Neural progenitor cell (in vitro differentiated cells): ENCODE measurements around the gene XPNPEP2. TPM values are rescaled to one million over a fixed set of nuclear protein-coding genes. Genes with fewer than 3 reads are reported as not detected.

Experiments used
- DNase-seq: peaks from one replicate; pipeline ENCODE4 v3.0.0-alpha.2; 2016; ENCODE audit warnings: low spot score
- H2AFZ ChIP-seq: fragments of 200-600 bp; sonication (generic); replicated peaks from 2 replicates; pipeline ENCODE4 v1.6.1; 2016; ENCODE audit warnings: antibody characterized with exemption
- H3F3A ChIP-seq: fragments of 200-600 bp; sonication (generic); 2 replicates; pipeline ENCODE4 v1.6.1; 2016; ENCODE audit warnings: antibody characterized with exemption, low read depth
- H3K27ac ChIP-seq: fragments of 200-600 bp; sonication (generic); 2 replicates; pipeline ENCODE4 v1.5.1; 2016; ENCODE audit warnings: mild to moderate bottlenecking
- H3K27me3 ChIP-seq: fragments of 200-600 bp; sonication (generic); 2 replicates; pipeline ENCODE4 v1.6.1; 2016; ENCODE audit warnings: mild to moderate bottlenecking, moderate library complexity
- H3K36me3 ChIP-seq: fragments of 200-600 bp; sonication (generic); 2 replicates; pipeline ENCODE4 v1.5.1; 2016
- H3K4me1 ChIP-seq: fragments of 200-600 bp; sonication (generic); 2 replicates; pipeline ENCODE4 v1.6.1; 2016; ENCODE audit warnings: mixed run types
- H3K4me2 ChIP-seq: fragments of 200-600 bp; sonication (generic); 2 replicates; pipeline ENCODE4 v1.6.1; 2016
- H3K4me3 ChIP-seq: fragments of 200-600 bp; sonication (generic); 2 replicates; pipeline ENCODE4 v1.5.1; 2016
- H3K79me2 ChIP-seq: fragments of 200-600 bp; sonication (generic); 2 replicates; pipeline ENCODE4 v1.6.1; 2016; ENCODE audit warnings: low read depth
- H3K9ac ChIP-seq: fragments of 200-600 bp; sonication (generic); 2 replicates; pipeline ENCODE4 v1.6.1; 2016
- H3K9me3 ChIP-seq: fragments of 200-600 bp; sonication (generic); 2 replicates; pipeline ENCODE4 v1.5.1; 2016; ENCODE audit warnings: low read depth
- H4K20me1 ChIP-seq: fragments of 200-600 bp; sonication (generic); 2 replicates; pipeline ENCODE4 v1.6.1; 2016; ENCODE audit warnings: low read depth
- H3K27ac Mint-ChIP-seq: 3 replicates; pipeline ENCODE4 v1.8.0; 2021; ENCODE audit warnings: mixed read lengths
- H3K27me3 Mint-ChIP-seq: 2 replicates; pipeline ENCODE4 v1.8.0; 2022; ENCODE audit warnings: low read depth, mild to moderate bottlenecking, inconsistent platforms, moderate library complexity, mixed read lengths; ENCODE audit not compliant: insufficient read depth
- H3K36me3 Mint-ChIP-seq: 3 replicates; pipeline ENCODE4 v1.8.0; 2021; ENCODE audit warnings: mixed read lengths
- H3K4me1 Mint-ChIP-seq: 3 replicates; pipeline ENCODE4 v1.8.0; 2021; ENCODE audit warnings: mixed read lengths
- H3K4me3 Mint-ChIP-seq: 3 replicates; pipeline ENCODE4 v1.8.0; 2021; ENCODE audit warnings: mild to moderate bottlenecking, moderate library complexity, mixed read lengths
- H3K9me3 Mint-ChIP-seq: 3 replicates; pipeline ENCODE4 v1.8.0; 2020; ENCODE audit warnings: mixed read lengths
- EZH2 ChIP-seq: fragments of 200-600 bp; sonication (generic); IDR thresholded peaks from 2 replicates; pipeline ENCODE4 v1.6.1; 2017; ENCODE audit warnings: antibody characterized with exemption, mild to moderate bottlenecking, moderate library complexity
- EZH2phosphoT487 ChIP-seq: fragments of 200-600 bp; sonication (generic); IDR thresholded peaks from 2 replicates; pipeline ENCODE4 v1.6.1; 2017; ENCODE audit warnings: antibody characterized with exemption
- total RNA-seq: library from RNA; depleted of rRNA; stranded (reverse); fragments of >200 nt; gene quantifications from 2 replicates; pipeline ENCODE4 v1.2.3, GENCODE V29; 2015; ENCODE audit warnings: low replicate concordance
- TF ChIP-seq, protein P1 (sequence below): fragments of 200-600 bp; sonication (generic); IDR thresholded peaks from 2 replicates; pipeline ENCODE4 v1.5.1; 2017; ENCODE audit warnings: antibody characterized with exemption, mild to moderate bottlenecking

Gene XPNPEP2
- total RNA-seq, 1 donor from 2014 or later, result 1.7 TPM

DNA sequence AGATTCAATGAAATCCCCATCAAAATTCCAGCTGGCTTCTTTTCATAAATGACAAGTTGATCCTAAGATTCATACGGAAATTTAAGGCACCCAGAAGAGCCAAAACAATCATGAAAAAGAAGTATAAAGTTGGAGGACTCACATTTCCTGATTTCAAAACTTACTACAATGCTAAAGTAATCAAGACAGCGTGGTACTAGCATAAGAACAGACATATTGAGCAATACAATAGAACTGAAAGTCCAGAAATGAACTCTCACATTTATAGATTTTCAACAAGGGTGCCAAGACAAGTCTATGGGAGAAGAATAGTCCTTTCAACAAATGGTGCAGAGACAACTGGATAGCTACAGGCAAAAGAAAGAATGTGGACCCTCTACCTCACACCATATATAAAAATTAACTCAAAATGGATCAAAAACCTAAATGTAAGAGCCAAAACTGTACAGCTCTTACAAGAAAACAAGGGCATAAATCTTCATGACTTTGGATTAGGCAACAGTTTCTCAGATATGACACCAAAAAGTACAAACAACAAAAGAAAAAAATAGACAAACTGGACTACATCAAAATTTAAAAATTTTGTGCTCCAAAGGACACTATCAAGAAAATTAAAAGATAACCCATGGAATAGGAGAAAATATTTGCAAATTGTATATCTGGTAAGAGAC, 69.5 kb downstream of the XPNPEP2 start:
- Histone ChIP-seq H3K27me3 (no peaks in the 10 kb centered on the region), H3K4me2 (no peak overlapping the region), H3K79me2 (no peaks in the 10 kb centered on the region), H3K4me3 (no peak overlapping the region), H3K4me1 (no peaks in the 10 kb centered on the region), H3K9ac (no peak overlapping the region), H4K20me1 (no peaks in the 10 kb centered on the region), H3F3A (no peaks in the 10 kb centered on the region), H2AFZ (no peak overlapping the region), H3K36me3 (no peaks in the 10 kb centered on the region), H3K9me3 (peaks cover 4% of the 10 kb centered on the region), H3K27ac (no peak overlapping the region)
- no peak for DNase-seq
- Mint-ChIP-seq H3K4me1 (peaks cover 17% of the 10 kb centered on the region), H3K27me3 (peaks cover 5% of the 10 kb centered on the region), H3K36me3 (peaks cover 39% of the 10 kb centered on the region), H3K9me3 (peaks cover 10% of the 10 kb centered on the region), H3K27ac (no peak overlapping the region), H3K4me3 (no peak overlapping the region)
- TF ChIP-seq, protein P1, sequence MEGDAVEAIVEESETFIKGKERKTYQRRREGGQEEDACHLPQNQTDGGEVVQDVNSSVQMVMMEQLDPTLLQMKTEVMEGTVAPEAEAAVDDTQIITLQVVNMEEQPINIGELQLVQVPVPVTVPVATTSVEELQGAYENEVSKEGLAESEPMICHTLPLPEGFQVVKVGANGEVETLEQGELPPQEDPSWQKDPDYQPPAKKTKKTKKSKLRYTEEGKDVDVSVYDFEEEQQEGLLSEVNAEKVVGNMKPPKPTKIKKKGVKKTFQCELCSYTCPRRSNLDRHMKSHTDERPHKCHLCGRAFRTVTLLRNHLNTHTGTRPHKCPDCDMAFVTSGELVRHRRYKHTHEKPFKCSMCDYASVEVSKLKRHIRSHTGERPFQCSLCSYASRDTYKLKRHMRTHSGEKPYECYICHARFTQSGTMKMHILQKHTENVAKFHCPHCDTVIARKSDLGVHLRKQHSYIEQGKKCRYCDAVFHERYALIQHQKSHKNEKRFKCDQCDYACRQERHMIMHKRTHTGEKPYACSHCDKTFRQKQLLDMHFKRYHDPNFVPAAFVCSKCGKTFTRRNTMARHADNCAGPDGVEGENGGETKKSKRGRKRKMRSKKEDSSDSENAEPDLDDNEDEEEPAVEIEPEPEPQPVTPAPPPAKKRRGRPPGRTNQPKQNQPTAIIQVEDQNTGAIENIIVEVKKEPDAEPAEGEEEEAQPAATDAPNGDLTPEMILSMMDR, result no peak

DNA sequence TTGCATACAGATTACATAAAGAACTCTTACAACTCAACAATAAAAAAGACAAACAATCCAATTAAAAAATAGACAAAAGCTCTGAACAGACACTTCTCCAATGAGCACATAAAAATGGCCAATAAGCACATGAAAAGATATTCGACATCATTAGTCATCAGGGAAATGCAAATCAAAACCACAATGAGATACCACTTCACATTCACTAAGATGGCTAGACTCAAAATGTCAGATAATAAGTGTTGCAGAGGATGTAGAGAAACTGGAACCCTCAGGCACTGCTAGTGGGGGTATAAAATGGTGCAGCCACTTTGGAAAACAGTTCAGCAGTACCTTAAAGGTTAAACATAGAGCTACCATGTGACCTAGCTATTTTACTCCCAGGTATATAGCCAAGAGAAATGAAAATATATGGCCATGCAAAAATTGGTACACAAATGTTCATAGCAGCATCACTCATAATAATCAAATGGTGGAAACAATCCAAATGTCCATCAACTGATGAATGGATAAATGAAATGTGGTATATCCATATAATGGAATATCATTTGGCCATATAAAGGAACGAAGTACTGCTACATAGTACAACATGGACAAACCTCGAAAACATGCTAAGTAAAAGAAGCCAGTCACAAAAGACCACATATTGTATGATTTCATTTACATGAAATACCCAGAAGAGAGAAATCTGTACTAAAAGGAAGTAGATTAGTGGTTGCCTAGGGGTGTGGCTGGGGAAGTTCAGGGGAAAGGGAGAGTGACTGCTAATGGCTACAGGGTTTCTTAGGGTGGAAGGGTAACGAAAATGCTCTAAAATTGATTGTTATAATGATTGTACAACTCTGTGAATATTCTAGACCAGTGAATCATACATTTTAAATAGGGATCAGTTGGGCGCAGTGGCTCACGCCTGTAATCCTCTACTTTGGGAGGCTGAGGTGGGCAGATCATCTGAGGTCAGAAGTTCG, 70.3 kb downstream of the XPNPEP2 start:
- TF ChIP-seq EZH2phosphoT487, result no peak
- TF ChIP-seq, protein P1, result no peak
- no peak for TF ChIP-seq EZH2
- no peak for DNase-seq
- no peaks in the 10 kb centered on the region for H3K4me1 ChIP-seq
- no peak overlapping the region for H3K4me3 ChIP-seq
- no peak overlapping the region for H3K4me2 ChIP-seq
- peaks cover 5% of the 10 kb centered on the region for H3K27me3 Mint-ChIP-seq
- peaks cover 46% of the 10 kb centered on the region for H3K36me3 Mint-ChIP-seq
- peaks cover 10% of the 10 kb centered on the region for H3K9me3 Mint-ChIP-seq
- peaks cover 4% of the 10 kb centered on the region for H3K9me3 ChIP-seq
- no peaks in the 10 kb centered on the region for H3F3A ChIP-seq
- no peaks in the 10 kb centered on the region for H3K36me3 ChIP-seq
- H3K9ac ChIP-seq, result no peak overlapping the region
- H3K27ac ChIP-seq, result no peak overlapping the region
- H2AFZ ChIP-seq, result no peak overlapping the region
- H4K20me1 ChIP-seq, result no peaks in the 10 kb centered on the region
- H3K4me1 Mint-ChIP-seq, result peaks cover 9% of the 10 kb centered on the region
- H3K27ac Mint-ChIP-seq, result no peak overlapping the region
- no peak overlapping the region for H3K4me3 Mint-ChIP-seq
- no peaks in the 10 kb centered on the region for H3K79me2 ChIP-seq
- no peaks in the 10 kb centered on the region for H3K27me3 ChIP-seq

DNA sequence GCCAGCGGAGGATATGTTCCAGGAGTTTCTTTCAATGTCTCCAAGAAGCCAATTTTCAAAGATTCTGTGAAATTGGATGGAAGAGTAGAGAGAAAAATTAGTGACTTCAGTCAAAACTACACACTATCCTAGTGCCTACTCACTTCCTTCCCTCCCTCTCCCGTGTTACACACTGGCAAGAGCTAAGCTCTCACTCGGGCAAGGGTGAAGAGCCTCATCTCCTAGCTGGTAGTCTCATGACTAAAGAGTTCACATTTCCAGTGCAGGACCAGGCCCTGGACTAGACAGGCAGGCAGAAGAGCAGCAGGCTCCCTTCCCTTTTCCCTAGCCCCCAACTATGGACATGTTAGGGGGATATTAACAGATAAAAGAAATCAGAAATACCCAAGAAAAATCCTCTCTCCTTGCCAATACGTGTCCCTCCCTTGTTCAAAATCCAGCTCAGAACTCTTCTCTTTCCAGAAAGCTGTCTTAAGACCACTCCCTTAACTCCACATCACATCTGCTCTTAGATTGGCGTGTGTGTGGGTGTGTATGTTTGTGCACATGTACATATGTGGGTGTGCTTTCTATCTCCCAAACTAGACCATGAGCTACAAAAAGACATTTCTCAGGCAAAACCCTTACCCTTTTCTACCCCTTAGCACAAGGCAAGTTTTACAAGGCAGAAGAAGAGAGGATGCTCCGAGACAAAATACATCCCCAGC, 75.0 kb downstream of the XPNPEP2 start:
- DNase-seq, result no peak
- no peaks in the 10 kb centered on the region for H3K4me1 ChIP-seq
- H3K27me3 Mint-ChIP-seq, result peaks cover 7% of the 10 kb centered on the region
- no peaks in the 10 kb centered on the region for H3K4me1 Mint-ChIP-seq
- H3K4me3 ChIP-seq, result no peak overlapping the region
- H3K27ac ChIP-seq, result no peak overlapping the region
- H3K9ac ChIP-seq, result no peak overlapping the region
- peaks cover 4% of the 10 kb centered on the region for H3K9me3 ChIP-seq
- H3K4me2 ChIP-seq, result no peak overlapping the region
- H3K36me3 ChIP-seq, result no peaks in the 10 kb centered on the region
- peaks cover 6% of the 10 kb centered on the region for H3K9me3 Mint-ChIP-seq
- H3F3A ChIP-seq, result no peaks in the 10 kb centered on the region
- no peak overlapping the region for H2AFZ ChIP-seq
- H3K27me3 ChIP-seq, result no peaks in the 10 kb centered on the region
- TF ChIP-seq, protein P1, result no peak
- no peak for TF ChIP-seq EZH2phosphoT487
- no peak for TF ChIP-seq EZH2
- no peaks in the 10 kb centered on the region for H4K20me1 ChIP-seq
- no peak overlapping the region for H3K4me3 Mint-ChIP-seq
- H3K36me3 Mint-ChIP-seq, result peaks cover 56% of the 10 kb centered on the region
- H3K79me2 ChIP-seq, result no peaks in the 10 kb centered on the region
- H3K27ac Mint-ChIP-seq, result no peak overlapping the region
